Measurements from ENCODE around the gene PIK3CB. TPM values are rescaled to one million over a fixed set of nuclear protein-coding genes. Genes with fewer than 3 reads are reported as not detected.

The PIK3CB gene
- total and polyA plus RNA-seq, 2 of the 8 experiments (the other 6 are each of a cell fraction or from before 2014, with no cell fraction given) = 8.3 to 35.2 TPM

- TF ChIP-seq BACH1 (IDR thresholded peaks at IDR 0.05; ENCODE audit: low read length) (no peak), MAFK (IDR thresholded peaks at IDR 0.05; ENCODE audit: low read depth, low read length) (no peak), CEBPB (IDR thresholded peaks at IDR 0.05; ENCODE audit: low read depth, low read length) (no peak), NRF1 (IDR thresholded peaks at IDR 0.05; ENCODE audit: low read depth, low read length) (no peak), GABPA (IDR thresholded peaks at IDR 0.05; ENCODE audit: borderline replicate concordance, insufficient read depth, low read length) (no peak), USF2 (IDR thresholded peaks at IDR 0.05; ENCODE audit: low read length) (no peak), CTBP2 (IDR thresholded peaks at IDR 0.05; ENCODE audit: borderline replicate concordance, insufficient read depth, insufficient read length, low read length) (no peak), POLR2AphosphoS5 (IDR thresholded peaks at IDR 0.05; ENCODE audit: low read depth, low read length) (peak; percentile 50; the same call in 1 of the 2 replicates), SIX5 (IDR thresholded peaks at IDR 0.05; ENCODE audit: low read depth, low read length) (no peak), JUN (IDR thresholded peaks at IDR 0.05; ENCODE audit: low read depth, low read length) (no peak), CBX5 (IDR thresholded peaks at IDR 0.05; ENCODE audit: low read depth, low read length) (no peak)
- TF ChIP-seq, protein P1, sequence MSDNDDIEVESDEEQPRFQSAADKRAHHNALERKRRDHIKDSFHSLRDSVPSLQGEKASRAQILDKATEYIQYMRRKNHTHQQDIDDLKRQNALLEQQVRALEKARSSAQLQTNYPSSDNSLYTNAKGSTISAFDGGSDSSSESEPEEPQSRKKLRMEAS (IDR thresholded peaks at IDR 0.05) = 0 out of 2 replicates have a peak, but pooled peaks have one; percentile 34
These were observed 28.4 kb upstream of the PIK3CB start (continued) for GRCh38 chr3:138862924-138863775.
